GM21619 (cell line): Measurements from ENCODE around the gene ABHD4.
"Not testable (repeated sequence)": the region's sequence is repeated elsewhere in the genome, so short reads cannot be mapped to it uniquely, and the experiment has no call there.

Experiments used
- ATAC-seq: cut with Tn5 transposase; IDR thresholded peaks from one replicate; pipeline ENCODE4 v1.9.1; 2021; ENCODE audit not compliant: unreplicated experiment

The ABHD4 gene

GRCh38 chr14:22598099-22598895, at the start of gene ABHD4:
Gene ABHD4 (plus strand): TSS chr14:22598300. CDS start chr14:22598307, 7 bp downstream.
- ATAC-seq, result peak; percentile 74

GRCh38 chr14:22549324-22549962, 48.7 kb upstream of the ABHD4 start:
- no peak for ATAC-seq

- peak; percentile 54 for ATAC-seq
These were observed 48.0 kb upstream of the ABHD4 start for GRCh38 chr14:22549981-22550673.

GRCh38 chr14:22551605-22551997, 46.5 kb upstream of the ABHD4 start:
- no peak for ATAC-seq

GRCh38 chr14:22552001-22552826, 45.9 kb upstream of the ABHD4 start:
- ATAC-seq, result no peak

- no peak for ATAC-seq
These were observed 45.3 kb upstream of the ABHD4 start for GRCh38 chr14:22552827-22553076.

- no peak for ATAC-seq
These were observed 44.7 kb upstream of the ABHD4 start for GRCh38 chr14:22553445-22553844.

- ATAC-seq, result not testable (repeated sequence)
These were observed 44.1 kb upstream of the ABHD4 start for GRCh38 chr14:22553861-22554497.

- no peak for ATAC-seq
These were observed 43.4 kb upstream of the ABHD4 start for GRCh38 chr14:22554498-22555383.

GRCh38 chr14:22555384-22556011, 42.6 kb upstream of the ABHD4 start:
- ATAC-seq, result peak; percentile 6

GRCh38 chr14:22556021-22556989, 41.8 kb upstream of the ABHD4 start:
- peak; percentile 59 for ATAC-seq

GRCh38 chr14:22556990-22557623, 41.0 kb upstream of the ABHD4 start:
- ATAC-seq, result peak; percentile 26

- ATAC-seq, result no peak
These were observed 40.3 kb upstream of the ABHD4 start for GRCh38 chr14:22557846-22558220.

- ATAC-seq, result no peak
These were observed 39.7 kb upstream of the ABHD4 start for GRCh38 chr14:22558221-22558913.

GRCh38 chr14:22559041-22559440, 39.1 kb upstream of the ABHD4 start:
- no peak for ATAC-seq

- no peak for ATAC-seq
These were observed 37.3 kb upstream of the ABHD4 start for GRCh38 chr14:22560662-22561365.

- no peak for ATAC-seq
These were observed 36.8 kb upstream of the ABHD4 start for GRCh38 chr14:22561366-22561660.
